Measurements from ENCODE around the gene COL7A1. TPM values are rescaled to one million over a fixed set of nuclear protein-coding genes. Genes with fewer than 3 reads are reported as not detected.

Gene COL7A1
- total and polyA plus RNA-seq, 2 of the 13 experiments (the other 11 are each of a cell fraction or from before 2014, with no cell fraction given): 2.7 to 11.7 TPM

- H3K36me3 ChIP-seq (replicated peaks in 1 of 2; ENCODE audit: control insufficient read depth in 1 of 2, insufficient read depth in 2 of 2, low read length in 2 of 2): peaks cover 18 to 48% of the 10 kb centered on the region in 2 experiments
Observed at GRCh38 chr3:48524970-48525369, 70.2 kb downstream of the COL7A1 start.

More at GRCh38 chr3:48524970-48525369, 70.2 kb downstream of the COL7A1 start:
- Histone ChIP-seq H3K27ac (ENCODE audit: extremely low read length, insufficient read depth, low read length) (no peak overlapping the region), H3K4me3 (replicated peaks in 1 of 3; ENCODE audit: insufficient read depth in 1 of 3, low read depth in 2 of 3, low read length in 3 of 3) (no peak overlapping the region), H3K4me2 (ENCODE audit: low read depth, low read length) (no peak overlapping the region), H3K4me1 (ENCODE audit: insufficient read depth, low read length) (no peaks in the 10 kb centered on the region), H3K27me3 (ENCODE audit: control insufficient read depth in 1 of 2, insufficient read depth in 2 of 2, low read length in 2 of 2) (no peaks in the 10 kb centered on the region), H2AFZ (ENCODE audit: low read length) (no peak overlapping the region), H3K9me3 (ENCODE audit: low read length) (no peaks in the 10 kb centered on the region), H3K79me2 (ENCODE audit: insufficient read depth, low read length) (no peaks in the 10 kb centered on the region), H3K9ac (ENCODE audit: insufficient read depth, low read depth, low read length) (no peak overlapping the region), H4K20me1 (ENCODE audit: insufficient read depth, low read length) (no peaks in the 10 kb centered on the region)
- in situ Hi-C loops (cut with HindIII; ENCODE audit: extremely low pct_ligation_motif_present, low pct_unique_long_range_greater_than_20kb): no loop called here
- CTCF ChIA-PET (ENCODE audit: low intra/inter-chr PET ratio, low total read pairs): no interaction called here
- TF ChIP-seq ZNF232 (CRISPR knock-in tag; IDR thresholded peaks at IDR 0.05; ENCODE audit: borderline replicate concordance): no peak
- TF ChIP-seq PAWR (CRISPR knock-in tag; IDR thresholded peaks at IDR 0.05; ENCODE audit: borderline replicate concordance): no peak
- no peak for TF ChIP-seq ZNF598 (CRISPR knock-in tag; IDR thresholded peaks at IDR 0.05; ENCODE audit: borderline replicate concordance)
- TF ChIP-seq CHD2 (IDR thresholded peaks at IDR 0.05; ENCODE audit: low read depth, low read length): no peak
- no peak for TF ChIP-seq ZNF296 (CRISPR knock-in tag; conservative IDR thresholded peaks at IDR 0.05)
- no peak for TF ChIP-seq FOXC1 (CRISPR knock-in tag; IDR thresholded peaks at IDR 0.05; ENCODE audit: borderline replicate concordance)
- no peak for TF ChIP-seq MAFF (IDR thresholded peaks at IDR 0.05; ENCODE audit: low read depth, low read length)
- TF ChIP-seq ZKSCAN8 (CRISPR knock-in tag; IDR thresholded peaks at IDR 0.05; ENCODE audit: borderline replicate concordance): no peak
- no peak for TF ChIP-seq ZNF276 (CRISPR knock-in tag; IDR thresholded peaks at IDR 0.05; ENCODE audit: low read depth)
- TF ChIP-seq ZFP1 (CRISPR knock-in tag; IDR thresholded peaks at IDR 0.05): no peak
- no peak for TF ChIP-seq EEA1 (CRISPR knock-in tag; IDR thresholded peaks at IDR 0.05; ENCODE audit: borderline replicate concordance)
- no peak for TF ChIP-seq NCOA2 (CRISPR knock-in tag; IDR thresholded peaks at IDR 0.05)
- no peak for TF ChIP-seq RNF219 (CRISPR knock-in tag; IDR thresholded peaks at IDR 0.05)
- TF ChIP-seq ZNF674 (CRISPR knock-in tag; IDR thresholded peaks at IDR 0.05; ENCODE audit: low read depth): no peak
- no peak for TF ChIP-seq MTF2 (CRISPR knock-in tag; IDR thresholded peaks at IDR 0.05; ENCODE audit: borderline replicate concordance)
- TF ChIP-seq ZNF138 (CRISPR knock-in tag; IDR thresholded peaks at IDR 0.05; ENCODE audit: low read depth): no peak
- TF ChIP-seq TEAD3 (CRISPR knock-in tag; optimal IDR thresholded peaks at IDR 0.05; ENCODE audit: borderline replicate concordance): no peak
- no peak for TF ChIP-seq MIER3 (CRISPR knock-in tag; IDR thresholded peaks at IDR 0.05; ENCODE audit: borderline replicate concordance)
- TF ChIP-seq ZFP90 (CRISPR knock-in tag; IDR thresholded peaks at IDR 0.05; ENCODE audit: borderline replicate concordance): no peak
- intact Hi-C loops (cut with micrococcal nuclease; ENCODE audit: unreplicated experiment): no loop called here
- WGBS (ENCODE audit: low lambda C conversion rate): 91% methylated on average over 5 of the region's 9 CpGs
- POLR2A ChIA-PET: no interaction called here
- ATAC-seq (no peak), FAIRE-seq (no peak), DNase-seq (ENCODE audit: low spot score) (no peak)
- BruUV-seq (replicated peaks): no TSS peak

Measured in HepG2 (cell line).